Activated effector memory CD4-positive, alpha-beta T cell treated with Interleukin-2 at 50 U/mL for 16 hours (primary cell): Measurements from ENCODE around the gene RPGRIP1L.

Source experiments
- DNase-seq: peaks from one replicate; pipeline ENCODE4 v3.0.0-alpha.2; 2020

Gene RPGRIP1L

GRCh38 chr16:53598511-53599275, 105.0 kb downstream of the RPGRIP1L start:
- DNase-seq = no peak

DNA sequence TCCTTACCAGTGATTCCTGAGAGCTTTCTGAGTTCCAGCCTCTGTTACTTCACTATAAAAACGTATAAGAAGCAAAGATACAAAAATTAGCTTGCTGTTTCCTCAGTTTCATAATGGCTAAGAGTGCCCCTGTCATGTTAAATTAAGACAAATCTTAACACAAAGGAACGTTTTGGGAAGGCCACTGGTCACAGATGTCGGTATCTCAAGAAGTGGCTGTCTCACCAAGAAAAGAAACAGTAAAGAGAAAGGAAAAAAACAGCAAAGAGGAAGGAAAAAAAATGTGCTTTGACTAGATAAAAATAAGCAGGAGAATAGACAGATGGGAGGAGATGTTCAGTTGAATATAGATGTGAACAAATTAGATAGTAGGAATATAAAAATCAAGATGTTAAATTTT, 105.9 kb downstream of the RPGRIP1L start:
- no peak for DNase-seq

- DNase-seq = no peak
Measured at GRCh38 chr16:53588081-53588648, 115.5 kb downstream of the RPGRIP1L start.

DNA sequence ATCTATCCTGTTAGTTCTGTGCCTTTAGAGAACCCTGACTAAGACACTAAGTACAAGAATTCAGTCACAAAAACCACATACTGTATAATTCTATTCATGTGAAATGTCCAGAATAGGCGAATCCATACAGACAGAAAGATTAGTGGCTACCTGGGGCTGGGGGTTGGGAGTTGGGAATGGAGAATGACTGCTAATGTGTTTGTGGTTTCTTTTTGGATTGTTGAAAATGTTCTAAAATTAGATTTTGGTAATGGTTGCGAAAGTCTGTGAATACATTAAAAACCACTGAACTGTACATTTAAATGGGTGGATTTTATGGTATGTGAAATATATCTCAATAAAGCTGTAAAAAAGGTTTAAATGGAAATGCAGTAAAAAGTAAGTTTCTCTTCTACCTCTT, 120.3 kb downstream of the RPGRIP1L start:
- no peak for DNase-seq

GRCh38 chr16:53581784-53582183, 121.9 kb downstream of the RPGRIP1L start:
- no peak for DNase-seq

- DNase-seq = no peak
Measured at GRCh38 chr16:53580038-53580802, 123.4 kb downstream of the RPGRIP1L start.

GRCh38 chr16:53576904-53577303, 126.8 kb downstream of the RPGRIP1L start:
- DNase-seq = no peak

DNA sequence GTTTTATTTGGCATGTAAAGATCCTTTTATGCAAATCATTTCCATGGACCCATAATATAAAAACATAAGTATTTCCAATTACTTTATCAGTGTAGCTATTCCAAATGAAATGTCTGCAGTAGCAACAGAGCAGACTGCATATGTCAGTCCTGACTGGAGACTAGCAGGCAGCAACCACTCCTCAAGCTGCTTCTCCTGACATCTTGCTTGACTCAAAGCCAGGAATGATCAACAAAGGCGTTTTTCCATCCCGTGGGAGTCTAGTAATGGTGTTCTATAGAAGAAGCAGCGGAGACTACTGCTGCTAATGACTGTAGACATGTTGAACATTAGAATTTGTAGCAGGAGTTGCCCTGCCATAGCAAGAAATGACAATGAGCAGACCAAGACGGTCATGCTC, 127.4 kb downstream of the RPGRIP1L start:
- no peak for DNase-seq

GRCh38 chr16:53571763-53572162, 131.9 kb downstream of the RPGRIP1L start:
- DNase-seq = no peak

DNA sequence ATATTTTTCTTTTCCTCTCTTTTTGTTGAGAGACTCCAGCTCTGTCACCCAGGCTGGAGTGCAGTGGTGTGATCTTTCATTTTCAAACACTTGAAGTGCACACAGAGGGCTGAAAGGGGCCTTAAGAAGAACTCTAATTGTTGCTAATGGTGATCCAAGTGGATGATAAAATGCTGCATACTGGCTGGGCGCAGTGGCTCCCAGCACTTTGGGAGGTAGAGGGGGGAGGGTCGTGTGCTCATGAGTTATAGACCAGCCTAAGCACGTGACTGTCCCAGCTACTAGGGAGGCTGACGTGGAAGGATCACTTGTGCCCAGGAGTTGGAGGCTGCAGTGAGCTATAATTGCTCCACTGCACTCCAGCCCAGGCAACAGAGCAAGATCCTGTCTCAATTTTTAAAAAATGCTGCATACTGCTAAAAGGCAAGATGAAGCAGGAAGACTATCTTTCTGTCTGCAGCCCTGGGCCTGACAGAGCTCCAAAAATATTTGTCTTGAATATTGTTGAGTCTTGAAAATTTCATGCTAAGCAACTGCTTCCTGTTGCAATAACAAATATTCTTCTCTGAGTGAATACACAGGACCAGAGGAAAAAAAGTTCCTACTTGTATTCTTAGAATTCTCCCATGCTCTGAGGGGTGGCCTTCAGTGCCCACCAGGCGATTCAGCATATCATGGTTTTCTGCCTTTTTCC, 137.0 kb downstream of the RPGRIP1L start:
- no peak for DNase-seq

DNA sequence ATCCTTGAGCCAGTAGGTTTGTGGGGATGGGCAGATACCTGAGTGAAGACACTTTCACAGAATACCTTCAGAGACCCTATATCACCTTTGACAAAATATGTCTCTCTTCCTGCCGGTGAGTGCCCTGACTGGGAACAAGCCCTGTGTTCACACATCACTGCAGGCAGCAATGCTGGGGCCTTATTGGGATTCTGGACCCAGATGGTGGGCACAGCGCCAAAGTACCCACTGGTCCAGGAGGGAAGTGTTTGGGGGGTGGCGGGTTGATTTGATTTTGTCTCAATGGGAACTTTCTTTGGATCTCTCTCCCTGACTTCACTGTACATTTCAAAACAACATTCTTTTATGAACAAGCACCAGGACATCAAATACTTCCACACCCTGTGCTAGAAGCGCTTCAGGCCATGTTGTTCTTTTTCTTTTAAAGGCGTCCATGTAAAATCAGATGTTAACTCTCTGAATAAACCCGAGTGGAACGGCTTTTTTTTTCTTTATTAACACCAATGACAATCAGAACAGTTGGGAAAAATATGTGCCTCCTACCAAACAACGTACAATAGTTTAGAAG, 138.3 kb downstream of the RPGRIP1L start:
- no peak for DNase-seq

- no peak for DNase-seq
Measured at GRCh38 chr16:53563426-53563825, 140.2 kb downstream of the RPGRIP1L start.

DNA sequence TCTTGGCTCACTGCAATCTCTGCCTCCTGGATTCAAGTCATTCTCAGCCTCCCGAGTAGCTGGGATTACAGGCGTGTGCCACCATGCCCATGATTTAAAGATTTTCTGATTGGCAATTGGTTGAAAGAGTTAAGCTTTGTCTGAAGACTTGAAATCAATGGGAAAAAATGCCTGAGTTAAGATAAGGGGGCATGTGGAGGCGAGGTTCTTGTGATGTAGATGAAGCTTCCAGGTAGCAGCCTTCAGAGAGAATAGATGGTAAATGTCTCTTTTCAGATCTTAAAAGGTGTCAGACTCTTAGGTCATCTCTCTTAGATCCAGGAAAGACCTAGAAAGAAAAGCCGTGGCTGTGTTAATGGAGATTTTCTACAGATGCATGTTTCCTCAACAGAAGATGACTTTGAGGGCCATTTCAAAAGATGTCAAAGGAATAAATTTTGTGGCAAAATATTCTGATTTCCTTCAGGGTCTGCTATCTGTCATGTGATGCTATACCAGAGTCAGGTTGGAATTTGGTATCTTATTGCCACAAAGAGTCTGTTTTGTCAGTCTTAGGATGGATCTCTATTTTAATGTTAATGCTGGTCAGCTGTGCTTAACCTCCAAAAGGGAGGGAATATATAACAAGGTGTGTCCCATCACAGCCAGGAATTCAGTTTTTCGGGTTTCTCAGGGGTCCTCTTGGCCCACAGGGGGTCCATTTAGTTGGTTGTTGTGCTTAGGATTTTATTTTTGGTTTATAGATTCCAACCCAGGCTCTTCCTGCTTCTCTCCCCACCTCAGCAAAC, 142.4 kb downstream of the RPGRIP1L start:
- DNase-seq = no peak

- no peak for DNase-seq
Measured at GRCh38 chr16:53559270-53559951, 144.2 kb downstream of the RPGRIP1L start.

- DNase-seq = no peak
Measured at GRCh38 chr16:53558710-53559109, 144.9 kb downstream of the RPGRIP1L start.

DNA sequence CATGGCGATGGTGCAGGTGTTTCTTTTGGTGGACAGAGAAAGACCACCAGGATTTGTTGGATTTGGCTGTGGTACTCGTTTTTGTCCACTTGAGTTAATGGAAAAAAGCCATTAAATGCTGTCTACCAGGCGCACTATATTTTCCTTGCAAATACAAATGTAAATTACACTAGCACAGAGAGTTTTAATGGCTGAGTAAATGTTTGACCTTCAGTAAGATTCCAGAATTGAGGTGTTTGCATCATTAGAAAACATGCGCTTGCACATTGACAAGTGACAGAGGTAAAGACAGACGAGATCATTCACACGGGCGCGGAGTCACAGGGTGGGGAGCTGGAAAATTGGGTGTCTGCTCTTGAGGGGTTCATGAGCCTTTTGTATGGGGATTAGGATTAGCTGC, 147.1 kb downstream of the RPGRIP1L start:
- no peak for DNase-seq

- peak; percentile 30 for DNase-seq
Measured at GRCh38 chr16:53549970-53550690, 153.5 kb downstream of the RPGRIP1L start.
